NCI-H446 (cell line): ENCODE measurements around the gene BIRC7.
A peak's percentile ranks its signal among the peaks of the same experiment; 100 is the strongest.

ENCODE experiments used
- DNase-seq, 2 experiments: peaks; one replicate each; lab custom pipeline; 2025; lab: John Stamatoyannopoulos, UW

Gene BIRC7

GRCh38 chr20:63265891-63266515, 30.3 kb downstream of the BIRC7 start:
- no peak for DNase-seq

GRCh38 chr20:63267691-63268090, 32.0 kb downstream of the BIRC7 start:
- no peak for DNase-seq

GRCh38 chr20:63268256-63268655, 32.6 kb downstream of the BIRC7 start:
- no peak for DNase-seq

- no peak for DNase-seq
These were observed 33.1 kb downstream of the BIRC7 start for GRCh38 chr20:63268671-63269439.

GRCh38 chr20:63269724-63270123, 34.0 kb downstream of the BIRC7 start:
- no peak for DNase-seq

GRCh38 chr20:63270606-63271325, 35.1 kb downstream of the BIRC7 start:
- no peak for DNase-seq

- DNase-seq: peak; percentile 82 to 94
These were observed 36.7 kb downstream of the BIRC7 start, which contains the start of gene ARFGAP1 for GRCh38 chr20:63272105-63273058. TSS of gene ARFGAP1 (plus strand) at chr20:63272813. CDS start at chr20:63275581, 2,768 bp downstream.

GRCh38 chr20:63273059-63273579, 37.4 kb downstream of the BIRC7 start:
- no peak for DNase-seq

- no peak for DNase-seq
These were observed 38.1 kb downstream of the BIRC7 start for GRCh38 chr20:63273635-63274380.

- DNase-seq: no peak
These were observed 38.9 kb downstream of the BIRC7 start for GRCh38 chr20:63274381-63275228.

- no peak for DNase-seq
These were observed 40.1 kb downstream of the BIRC7 start for GRCh38 chr20:63275825-63276224.

GRCh38 chr20:63276956-63277355, 41.3 kb downstream of the BIRC7 start:
- DNase-seq: no peak

GRCh38 chr20:63277466-63278272, 42.0 kb downstream of the BIRC7 start:
- DNase-seq: no peak

GRCh38 chr20:63278661-63279060, 43.0 kb downstream of the BIRC7 start:
- DNase-seq: no peak

GRCh38 chr20:63279931-63280330, 44.2 kb downstream of the BIRC7 start:
- no peak for DNase-seq

- DNase-seq: no peak
These were observed 44.7 kb downstream of the BIRC7 start for GRCh38 chr20:63280371-63280770.

GRCh38 chr20:63280929-63281545, 45.3 kb downstream of the BIRC7 start:
- DNase-seq: no peak
